ENCODE results near the gene RAET1E. TPM values are rescaled to one million over a fixed set of nuclear protein-coding genes. Genes with fewer than 3 reads are reported as not detected.

Gene RAET1E
- total and polyA plus RNA-seq, 2 donors (not counting 1 experiment from before 2014, with no cell fraction given), result not detected

DNA sequence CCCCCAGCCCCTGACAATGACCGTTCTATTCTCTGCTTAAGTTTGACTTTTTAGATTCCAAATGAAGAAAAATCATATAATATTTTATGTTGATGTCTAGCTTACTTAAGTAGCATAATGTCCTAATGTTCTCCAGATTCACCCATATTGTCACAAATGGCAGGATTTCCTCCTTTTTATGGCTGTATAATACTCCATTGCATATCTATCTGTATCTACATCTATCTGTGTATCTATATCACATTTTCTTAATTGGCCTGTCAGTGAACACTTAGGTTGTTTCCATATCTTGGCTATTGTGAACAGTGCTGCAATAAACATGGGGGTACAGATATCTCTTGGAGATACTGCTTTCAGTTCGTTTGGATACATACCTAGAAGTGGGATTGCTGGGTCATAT lies 26.7 kb downstream of the RAET1E start:
- Mint-ChIP-seq H3K27ac (no peak overlapping the region), H3K4me1 (no peaks in the 10 kb centered on the region), H3K4me3 (no peak overlapping the region), H3K9me3 (ENCODE audit: insufficient read depth) (no peaks in the 10 kb centered on the region), H3K27me3 (peaks cover 37% of the 10 kb centered on the region)
- no peak overlapping the region for H3K27ac ChIP-seq (ENCODE audit: low read length in 2 of 2)
- no peak overlapping the region for H2AFZ ChIP-seq (ENCODE audit: insufficient read depth, low read depth, low read length, poor library complexity, severe bottlenecking)
- no peaks in the 10 kb centered on the region for H3K79me2 ChIP-seq (ENCODE audit: control insufficient read depth, insufficient read depth, low read length)
- no peaks in the 10 kb centered on the region for H3K4me1 ChIP-seq (ENCODE audit: control insufficient read depth in 2 of 2, insufficient read depth in 2 of 2, low read length in 2 of 2)
- peaks cover 0 to 7% (median 5%) of the 10 kb centered on the region in 4 experiments for H3K27me3 ChIP-seq (replicated peaks in 1 of 4; ENCODE audit: control extremely low read depth in 1 of 4, control insufficient read depth in 3 of 4, insufficient read depth in 4 of 4, low read length in 3 of 4)
- ATAC-seq (ENCODE audit: low read depth), result no peak
- no peaks in the 10 kb centered on the region for H4K20me1 ChIP-seq (ENCODE audit: control insufficient read depth, insufficient read depth, low read length, poor library complexity, severe bottlenecking)
- no peak for TF ChIP-seq EZH2 (IDR thresholded peaks at IDR 0.05; ENCODE audit: borderline replicate concordance, insufficient read depth, low read depth, low read length, poor library complexity, severe bottlenecking)
- TF ChIP-seq, protein P1, sequence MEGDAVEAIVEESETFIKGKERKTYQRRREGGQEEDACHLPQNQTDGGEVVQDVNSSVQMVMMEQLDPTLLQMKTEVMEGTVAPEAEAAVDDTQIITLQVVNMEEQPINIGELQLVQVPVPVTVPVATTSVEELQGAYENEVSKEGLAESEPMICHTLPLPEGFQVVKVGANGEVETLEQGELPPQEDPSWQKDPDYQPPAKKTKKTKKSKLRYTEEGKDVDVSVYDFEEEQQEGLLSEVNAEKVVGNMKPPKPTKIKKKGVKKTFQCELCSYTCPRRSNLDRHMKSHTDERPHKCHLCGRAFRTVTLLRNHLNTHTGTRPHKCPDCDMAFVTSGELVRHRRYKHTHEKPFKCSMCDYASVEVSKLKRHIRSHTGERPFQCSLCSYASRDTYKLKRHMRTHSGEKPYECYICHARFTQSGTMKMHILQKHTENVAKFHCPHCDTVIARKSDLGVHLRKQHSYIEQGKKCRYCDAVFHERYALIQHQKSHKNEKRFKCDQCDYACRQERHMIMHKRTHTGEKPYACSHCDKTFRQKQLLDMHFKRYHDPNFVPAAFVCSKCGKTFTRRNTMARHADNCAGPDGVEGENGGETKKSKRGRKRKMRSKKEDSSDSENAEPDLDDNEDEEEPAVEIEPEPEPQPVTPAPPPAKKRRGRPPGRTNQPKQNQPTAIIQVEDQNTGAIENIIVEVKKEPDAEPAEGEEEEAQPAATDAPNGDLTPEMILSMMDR (IDR thresholded peaks at IDR 0.05), result no peak
- no peak overlapping the region for H3K4me3 ChIP-seq (ENCODE audit: control extremely low read depth in 1 of 5, extremely low read depth in 1 of 5, insufficient read depth in 1 of 5, low read depth in 2 of 5, low read length in 4 of 5)
- intact Hi-C loops (cut with micrococcal nuclease), result no loop called here
- no peak for DNase-seq
- H3K9me3 ChIP-seq (ENCODE audit: control extremely low read depth in 1 of 3, control insufficient read depth in 2 of 3, insufficient read depth in 1 of 3, low read length in 2 of 3), result peaks cover 0 to 5% (median 0%) of the 10 kb centered on the region in 3 donors
- ChIA-PET POLR2A (no interaction called here), CTCF (no interaction called here)
- no peaks in the 10 kb centered on the region for H3K36me3 ChIP-seq (replicated peaks in 1 of 2; ENCODE audit: control extremely low read depth in 1 of 2, control insufficient read depth in 1 of 2, extremely low read depth in 1 of 2, insufficient read depth in 2 of 2, low read length in 1 of 2)
- H3K9ac ChIP-seq (ENCODE audit: low read length), result no peak overlapping the region
- no CpG with 5 or more reads among the region's 2 CpGs for WGBS (ENCODE audit: insufficient coverage)
- no peak overlapping the region for H3K4me2 ChIP-seq (replicated peaks; ENCODE audit: low read depth, low read length, poor library complexity, severe bottlenecking)

DNA sequence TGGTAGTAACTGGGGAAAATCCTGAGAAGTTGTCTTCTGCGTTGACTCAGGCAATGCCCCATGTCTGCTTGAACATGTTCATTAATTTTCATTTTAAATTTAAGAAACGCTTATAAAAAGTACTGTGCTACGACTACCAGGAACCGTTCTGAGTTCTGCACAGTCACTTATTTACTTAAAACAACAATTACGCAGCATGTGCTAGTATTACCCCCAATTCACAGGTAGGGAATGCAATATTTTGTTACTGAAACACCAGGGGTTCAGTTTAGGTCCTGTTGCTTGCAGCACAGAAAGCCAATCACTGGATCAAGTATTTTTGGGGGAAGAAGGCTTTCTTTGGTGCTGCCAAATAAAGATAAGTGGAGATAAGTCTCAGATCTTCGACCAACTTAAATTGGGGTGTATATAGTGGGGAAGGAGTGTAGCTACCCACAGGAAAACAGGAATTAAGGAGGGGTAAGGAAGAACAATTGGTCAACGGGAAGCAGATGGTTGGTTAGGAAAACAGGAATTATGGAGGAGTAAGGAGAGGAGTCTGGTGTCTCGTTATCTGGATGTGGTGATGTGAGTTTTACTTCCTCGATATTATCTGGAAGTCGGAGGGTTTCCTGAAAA lies 28.5 kb downstream of the RAET1E start:
- WGBS (ENCODE audit: insufficient coverage), result 65% methylated on average over 9 of the region's 10 CpGs
- Histone ChIP-seq H3K9me3 (ENCODE audit: control extremely low read depth in 1 of 3, control insufficient read depth in 2 of 3, insufficient read depth in 1 of 3, low read length in 2 of 3) (peaks cover 0 to 5% (median 0%) of the 10 kb centered on the region in 3 donors), H3K27ac (ENCODE audit: low read length in 2 of 2) (no peak overlapping the region), H3K4me1 (ENCODE audit: control insufficient read depth in 2 of 2, insufficient read depth in 2 of 2, low read length in 2 of 2) (peaks cover 5% of the 10 kb centered on the region in 2 donors), H3K9ac (ENCODE audit: low read length) (no peak overlapping the region), H3K4me2 (replicated peaks; ENCODE audit: low read depth, low read length, poor library complexity, severe bottlenecking) (no peak overlapping the region), H2AFZ (ENCODE audit: insufficient read depth, low read depth, low read length, poor library complexity, severe bottlenecking) (no peak overlapping the region), H3K36me3 (replicated peaks in 1 of 2; ENCODE audit: control extremely low read depth in 1 of 2, control insufficient read depth in 1 of 2, extremely low read depth in 1 of 2, insufficient read depth in 2 of 2, low read length in 1 of 2) (no peaks in the 10 kb centered on the region), H3K27me3 (replicated peaks in 1 of 4; ENCODE audit: control extremely low read depth in 1 of 4, control insufficient read depth in 3 of 4, insufficient read depth in 4 of 4, low read length in 3 of 4) (peaks cover 0 to 7% (median 2%) of the 10 kb centered on the region in 4 experiments), H3K4me3 (ENCODE audit: control extremely low read depth in 1 of 5, extremely low read depth in 1 of 5, insufficient read depth in 1 of 5, low read depth in 2 of 5, low read length in 4 of 5) (no peak overlapping the region), H4K20me1 (ENCODE audit: control insufficient read depth, insufficient read depth, low read length, poor library complexity, severe bottlenecking) (no peaks in the 10 kb centered on the region), H3K79me2 (ENCODE audit: control insufficient read depth, insufficient read depth, low read length) (no peaks in the 10 kb centered on the region)
- Mint-ChIP-seq H3K4me1 (peaks cover 6% of the 10 kb centered on the region), H3K27me3 (peaks cover 33% of the 10 kb centered on the region), H3K27ac (no peak overlapping the region), H3K4me3 (no peak overlapping the region), H3K9me3 (ENCODE audit: insufficient read depth) (no peaks in the 10 kb centered on the region)
- ATAC-seq (ENCODE audit: low read depth) (no peak), DNase-seq (no peak)
- no peak for TF ChIP-seq EZH2 (IDR thresholded peaks at IDR 0.05; ENCODE audit: borderline replicate concordance, insufficient read depth, low read depth, low read length, poor library complexity, severe bottlenecking)
- TF ChIP-seq, protein P1 (IDR thresholded peaks at IDR 0.05), result no peak
- ChIA-PET CTCF (interaction anchor here (1.0 kb wide), 1 partner anchor 33 kb away, joined by 4 read pairs; no protein-coding TSS in a partner anchor), POLR2A (no interaction called here)
- intact Hi-C loops (cut with micrococcal nuclease), result no loop called here

Measured in B cell (primary cell).